Endometrium (tissue), 2 donors: Measurements from ENCODE around the gene SHF.
A peak's percentile ranks its signal among the peaks of the same experiment; 100 is the strongest.

Experiments
- FAIRE-seq: peaks from 2 replicates; lab custom pipeline; 2012; peaks lifted over from hg19 to GRCh38; lab: Jason Lieb, UNC
- donor health status: control.
- donor health status: control.

SHF gene

GRCh38 chr15:45126535-45127158 is 61.1 kb downstream of the SHF start:
- no peak for FAIRE-seq

- FAIRE-seq: no peak
Measured at GRCh38 chr15:45123397-45123796, 64.4 kb downstream of the SHF start.

GRCh38 chr15:45122719-45123118 is 65.0 kb downstream of the SHF start:
- no peak for FAIRE-seq

GRCh38 chr15:45121706-45122417 is 65.9 kb downstream of the SHF start:
- FAIRE-seq: no peak

GRCh38 chr15:45121020-45121419 is 66.7 kb downstream of the SHF start:
- FAIRE-seq: no peak

- FAIRE-seq: no peak
Measured at GRCh38 chr15:45120081-45120972, 67.4 kb downstream of the SHF start.

GRCh38 chr15:45118996-45119395 is 68.8 kb downstream of the SHF start:
- FAIRE-seq: no peak

GRCh38 chr15:45118131-45118588 is 69.6 kb downstream of the SHF start:
- FAIRE-seq: peak; percentile 93

- no peak for FAIRE-seq
Measured at GRCh38 chr15:45117308-45118130, 70.2 kb downstream of the SHF start.
